ENCODE data around the gene HAND1.
A peak's percentile ranks its signal among the peaks of the same experiment; 100 is the strongest.

HAND1 gene

GRCh38 chr5:154480847-154481246 is 2.8 kb upstream of the HAND1 start:
- Mint-ChIP-seq H3K4me3 (no peak overlapping the region), H3K4me1 (peaks cover 64% of the 10 kb centered on the region), H3K36me3 (ENCODE audit: low read depth) (no peaks in the 10 kb centered on the region), H3K27ac (no peak overlapping the region), H3K27me3 (ENCODE audit: low read depth, poor library complexity) (peaks cover 100% of the 10 kb centered on the region), H3K9me3 (no peaks in the 10 kb centered on the region)
- DNase-seq: no peak
- TF ChIP-seq, protein P1, sequence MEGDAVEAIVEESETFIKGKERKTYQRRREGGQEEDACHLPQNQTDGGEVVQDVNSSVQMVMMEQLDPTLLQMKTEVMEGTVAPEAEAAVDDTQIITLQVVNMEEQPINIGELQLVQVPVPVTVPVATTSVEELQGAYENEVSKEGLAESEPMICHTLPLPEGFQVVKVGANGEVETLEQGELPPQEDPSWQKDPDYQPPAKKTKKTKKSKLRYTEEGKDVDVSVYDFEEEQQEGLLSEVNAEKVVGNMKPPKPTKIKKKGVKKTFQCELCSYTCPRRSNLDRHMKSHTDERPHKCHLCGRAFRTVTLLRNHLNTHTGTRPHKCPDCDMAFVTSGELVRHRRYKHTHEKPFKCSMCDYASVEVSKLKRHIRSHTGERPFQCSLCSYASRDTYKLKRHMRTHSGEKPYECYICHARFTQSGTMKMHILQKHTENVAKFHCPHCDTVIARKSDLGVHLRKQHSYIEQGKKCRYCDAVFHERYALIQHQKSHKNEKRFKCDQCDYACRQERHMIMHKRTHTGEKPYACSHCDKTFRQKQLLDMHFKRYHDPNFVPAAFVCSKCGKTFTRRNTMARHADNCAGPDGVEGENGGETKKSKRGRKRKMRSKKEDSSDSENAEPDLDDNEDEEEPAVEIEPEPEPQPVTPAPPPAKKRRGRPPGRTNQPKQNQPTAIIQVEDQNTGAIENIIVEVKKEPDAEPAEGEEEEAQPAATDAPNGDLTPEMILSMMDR (IDR thresholded peaks at IDR 0.05): no peak

DNA sequence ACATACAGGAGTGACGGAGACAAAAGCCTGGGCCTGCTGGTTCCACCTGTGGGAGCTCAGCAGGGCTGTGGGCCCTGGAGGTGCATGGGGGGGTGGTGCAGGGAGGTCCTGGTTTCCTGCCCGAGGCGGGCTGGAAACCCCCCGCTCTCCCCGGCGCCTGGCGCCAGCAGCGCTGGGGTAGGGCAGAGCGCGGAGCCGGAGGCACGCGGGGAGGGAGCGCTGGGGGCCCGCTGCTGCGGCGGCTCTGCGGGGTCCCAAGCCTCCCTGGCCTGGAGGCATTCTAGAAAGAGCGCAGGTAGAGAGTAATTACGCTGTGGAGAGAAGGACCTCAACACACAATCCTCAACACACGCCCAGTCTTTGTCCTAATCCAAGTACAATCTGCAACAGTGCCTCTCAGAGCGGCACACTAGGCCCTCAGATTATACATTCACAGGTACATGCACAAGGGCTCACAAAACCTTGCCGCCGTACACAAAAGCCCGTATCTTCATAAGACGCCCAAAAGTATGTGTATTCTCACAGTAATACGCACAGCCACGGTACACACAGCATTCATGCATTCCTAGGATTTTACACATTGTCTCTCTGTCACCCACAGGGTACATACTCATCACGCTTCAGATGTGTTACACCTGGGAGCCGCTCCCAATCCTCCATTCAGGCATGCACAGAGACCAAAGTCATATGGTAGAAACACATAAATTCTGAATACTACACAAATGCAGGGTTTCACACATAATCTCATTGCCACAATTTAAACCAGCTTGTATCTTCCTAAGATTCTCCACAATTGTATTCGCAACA is 2.1 kb upstream of the HAND1 start:
- Mint-ChIP-seq H3K36me3 (ENCODE audit: low read depth) (no peaks in the 10 kb centered on the region), H3K27me3 (ENCODE audit: low read depth, poor library complexity) (peaks cover 100% of the 10 kb centered on the region), H3K4me3 (no peak overlapping the region), H3K27ac (no peak overlapping the region), H3K9me3 (no peaks in the 10 kb centered on the region), H3K4me1 (peaks cover 64% of the 10 kb centered on the region)
- no peak for DNase-seq
- TF ChIP-seq, protein P1 (IDR thresholded peaks at IDR 0.05): no peak

- TF ChIP-seq, protein P1 (IDR thresholded peaks at IDR 0.05): no peak
- H3K4me1 Mint-ChIP-seq: peaks cover 64% of the 10 kb centered on the region
- no peaks in the 10 kb centered on the region for H3K9me3 Mint-ChIP-seq
- no peak overlapping the region for H3K27ac Mint-ChIP-seq
- DNase-seq: no peak
- peak overlapping the region; percentile 54 for H3K4me3 Mint-ChIP-seq
- no peaks in the 10 kb centered on the region for H3K36me3 Mint-ChIP-seq (ENCODE audit: low read depth)
- peaks cover 100% of the 10 kb centered on the region for H3K27me3 Mint-ChIP-seq (ENCODE audit: low read depth, poor library complexity)
Observed at GRCh38 chr5:154479160-154479943, 1.3 kb upstream of the HAND1 start.

- Mint-ChIP-seq H3K36me3 (ENCODE audit: low read depth) (no peaks in the 10 kb centered on the region), H3K9me3 (no peaks in the 10 kb centered on the region), H3K27ac (no peak overlapping the region), H3K4me1 (peaks cover 64% of the 10 kb centered on the region), H3K27me3 (ENCODE audit: low read depth, poor library complexity) (peaks cover 100% of the 10 kb centered on the region), H3K4me3 (no peak overlapping the region)
- DNase-seq: no peak
- TF ChIP-seq, protein P1 (IDR thresholded peaks at IDR 0.05): no peak
Observed at GRCh38 chr5:154478752-154479159, 729 bp upstream of the HAND1 start.

DNA sequence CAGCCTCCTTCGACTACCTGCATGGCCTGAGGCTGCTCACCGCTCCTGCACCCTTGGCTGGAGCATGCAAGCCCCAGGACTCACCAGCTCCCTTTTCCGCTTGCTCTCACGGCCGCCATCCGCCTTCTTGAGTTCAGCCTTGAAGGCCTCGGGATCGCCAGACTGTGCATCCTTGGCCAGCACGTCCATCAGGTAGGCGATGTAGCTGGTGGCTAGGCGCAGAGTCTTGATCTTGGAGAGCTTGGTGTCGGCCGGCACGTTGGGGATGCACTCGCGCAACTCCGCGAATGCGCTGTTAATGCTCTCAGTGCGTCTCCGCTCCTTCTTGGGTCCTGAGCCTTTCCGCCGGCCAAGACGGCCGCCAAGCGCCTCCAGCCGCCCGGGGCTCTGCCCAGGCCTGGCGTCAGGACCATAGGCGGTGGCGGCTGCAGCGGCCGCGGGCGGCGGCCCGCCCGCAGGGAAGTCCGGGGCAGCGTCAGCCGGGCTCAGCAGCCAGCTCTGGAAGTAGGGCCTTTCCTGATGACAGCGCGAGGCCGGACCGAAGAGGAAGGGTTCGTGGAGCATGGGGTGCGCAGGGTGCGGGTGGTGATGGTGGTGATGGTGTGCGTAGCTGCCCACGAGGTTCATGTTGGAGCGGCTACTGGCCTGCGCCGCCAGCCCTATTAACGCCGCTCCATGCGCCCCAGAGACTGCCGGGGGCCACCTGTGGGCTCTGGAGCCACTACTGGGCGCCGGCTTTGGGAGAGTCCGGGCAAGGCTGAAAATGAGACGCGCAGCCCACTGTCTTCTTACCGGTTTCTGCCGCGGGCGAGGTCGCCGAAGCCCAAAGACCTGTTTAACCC is 424 bp downstream of the HAND1 start:
- H3K9me3 Mint-ChIP-seq: no peaks in the 10 kb centered on the region
- no peaks in the 10 kb centered on the region for H3K36me3 Mint-ChIP-seq (ENCODE audit: low read depth)
- TF ChIP-seq, protein P1 (IDR thresholded peaks at IDR 0.05): no peak

More for the DNA sequence above, 424 bp downstream of the HAND1 start:
- Mint-ChIP-seq H3K4me1 (peaks cover 60% of the 10 kb centered on the region), H3K27ac (no peak overlapping the region), H3K27me3 (ENCODE audit: low read depth, poor library complexity) (peaks cover 100% of the 10 kb centered on the region), H3K4me3 (peak overlapping the region; percentile 69)
- peak; percentile 55 for DNase-seq

Measured in nephron progenitor cell (in vitro differentiated cells).